ENCODE measurements around the gene RALY.

RALY gene

DNA sequence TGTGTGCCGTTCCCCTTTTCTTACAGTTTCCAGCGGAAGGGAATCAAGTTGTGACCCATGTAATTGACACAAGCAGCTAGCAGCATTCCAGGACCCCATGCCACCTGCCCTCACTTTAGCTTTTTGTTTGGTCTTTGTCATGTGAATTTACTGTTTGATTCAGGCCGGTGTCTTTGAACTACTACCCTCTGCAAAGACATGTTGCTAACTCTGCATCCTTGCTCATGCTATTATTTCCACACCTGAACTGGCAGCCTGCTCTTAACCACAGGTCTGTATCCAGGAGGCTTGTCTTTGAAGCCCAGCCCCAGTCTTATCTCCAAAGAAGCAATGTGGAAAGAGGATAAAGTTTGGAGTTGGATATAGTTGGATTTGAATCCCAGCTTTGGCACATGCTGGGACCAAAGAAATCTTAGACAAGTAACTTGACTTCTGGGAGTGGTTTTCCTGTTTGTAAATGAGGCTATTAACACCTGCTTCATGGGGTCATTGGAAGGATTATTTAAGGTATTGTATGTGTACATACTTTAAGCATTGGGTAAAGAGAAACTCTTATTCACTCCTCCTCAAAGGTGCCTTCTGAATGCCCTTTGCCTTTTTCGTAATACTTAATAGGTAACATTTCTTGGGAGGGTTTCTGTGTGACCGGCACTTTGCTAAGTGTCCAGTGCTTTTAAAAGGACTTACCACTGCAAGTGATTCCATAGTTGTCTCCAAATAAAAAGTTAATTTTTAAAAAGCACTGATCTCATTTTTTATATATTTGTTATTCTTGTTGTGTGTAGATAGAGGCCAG lies 52.4 kb downstream of the RALY start:
- H3K9me3 ChIP-seq (ENCODE audit: control insufficient read depth, low read length) = no peaks in the 10 kb centered on the region
- no peaks in the 10 kb centered on the region for H3K36me3 ChIP-seq (ENCODE audit: control insufficient read depth, insufficient read depth, low read length)
- H3K4me2 ChIP-seq (ENCODE audit: low read length) = no peak overlapping the region
- peaks cover 33% of the 10 kb centered on the region for H3K79me2 ChIP-seq
- no peak overlapping the region for H3K9ac ChIP-seq
- TF ChIP-seq, protein P1, sequence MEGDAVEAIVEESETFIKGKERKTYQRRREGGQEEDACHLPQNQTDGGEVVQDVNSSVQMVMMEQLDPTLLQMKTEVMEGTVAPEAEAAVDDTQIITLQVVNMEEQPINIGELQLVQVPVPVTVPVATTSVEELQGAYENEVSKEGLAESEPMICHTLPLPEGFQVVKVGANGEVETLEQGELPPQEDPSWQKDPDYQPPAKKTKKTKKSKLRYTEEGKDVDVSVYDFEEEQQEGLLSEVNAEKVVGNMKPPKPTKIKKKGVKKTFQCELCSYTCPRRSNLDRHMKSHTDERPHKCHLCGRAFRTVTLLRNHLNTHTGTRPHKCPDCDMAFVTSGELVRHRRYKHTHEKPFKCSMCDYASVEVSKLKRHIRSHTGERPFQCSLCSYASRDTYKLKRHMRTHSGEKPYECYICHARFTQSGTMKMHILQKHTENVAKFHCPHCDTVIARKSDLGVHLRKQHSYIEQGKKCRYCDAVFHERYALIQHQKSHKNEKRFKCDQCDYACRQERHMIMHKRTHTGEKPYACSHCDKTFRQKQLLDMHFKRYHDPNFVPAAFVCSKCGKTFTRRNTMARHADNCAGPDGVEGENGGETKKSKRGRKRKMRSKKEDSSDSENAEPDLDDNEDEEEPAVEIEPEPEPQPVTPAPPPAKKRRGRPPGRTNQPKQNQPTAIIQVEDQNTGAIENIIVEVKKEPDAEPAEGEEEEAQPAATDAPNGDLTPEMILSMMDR (IDR thresholded peaks at IDR 0.05) = no peak
- no peak overlapping the region for H2AFZ ChIP-seq
- no peaks in the 10 kb centered on the region for H3K27me3 ChIP-seq (ENCODE audit: control insufficient read depth, insufficient read depth, low read length)
- peaks cover 4% of the 10 kb centered on the region for H3K4me1 ChIP-seq
- H3K4me3 ChIP-seq (ENCODE audit: low read depth, low read length) = no peak overlapping the region
- H3K27ac ChIP-seq = no peak overlapping the region

DNA sequence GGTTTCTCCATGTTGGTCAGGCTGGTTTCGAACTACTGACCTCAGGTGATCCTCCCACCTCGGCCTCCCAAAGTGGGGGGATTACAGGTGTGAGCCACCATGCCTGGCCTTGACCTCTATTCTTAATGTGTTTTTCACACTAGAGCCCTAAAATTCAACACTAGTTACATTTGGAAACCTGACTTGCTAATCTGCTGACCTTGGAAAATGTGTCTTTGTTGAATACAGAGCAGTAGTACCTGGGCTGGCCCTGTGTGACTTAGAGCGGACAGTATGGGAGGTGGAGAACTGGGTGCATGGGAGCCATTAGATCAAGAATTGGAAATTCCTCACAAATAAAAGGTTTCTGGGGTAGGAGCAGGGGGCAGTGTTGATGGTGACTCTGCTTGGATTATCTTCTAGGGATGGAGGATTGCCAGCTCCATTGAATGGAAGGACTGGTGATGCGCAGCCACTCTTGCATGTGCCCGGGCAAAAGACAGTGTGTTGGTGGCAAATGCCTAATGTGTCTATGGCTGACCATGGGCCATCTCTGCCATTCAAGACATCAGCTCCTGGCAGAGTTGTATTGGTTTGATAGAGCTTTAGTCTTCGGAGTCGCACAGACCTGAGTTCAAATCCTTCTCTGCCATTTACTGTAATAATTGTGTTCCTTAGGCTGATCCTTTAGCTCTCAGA lies 53.4 kb downstream of the RALY start:
- Histone ChIP-seq H3K27ac (no peak overlapping the region), H3K4me3 (ENCODE audit: low read depth, low read length) (no peak overlapping the region), H3K9ac (no peak overlapping the region), H3K79me2 (peaks cover 33% of the 10 kb centered on the region), H3K9me3 (ENCODE audit: control insufficient read depth, low read length) (no peaks in the 10 kb centered on the region), H3K4me1 (peaks cover 4% of the 10 kb centered on the region), H3K27me3 (ENCODE audit: control insufficient read depth, insufficient read depth, low read length) (no peaks in the 10 kb centered on the region), H3K36me3 (ENCODE audit: control insufficient read depth, insufficient read depth, low read length) (no peaks in the 10 kb centered on the region), H3K4me2 (ENCODE audit: low read length) (no peak overlapping the region), H2AFZ (no peak overlapping the region)
- TF ChIP-seq, protein P1 (IDR thresholded peaks at IDR 0.05) = no peak

GRCh38 chr20:34047917-34048316 lies 54.2 kb downstream of the RALY start:
- Histone ChIP-seq H3K79me2 (peaks cover 33% of the 10 kb centered on the region), H3K27ac (no peak overlapping the region), H3K4me3 (ENCODE audit: low read depth, low read length) (no peak overlapping the region), H3K27me3 (ENCODE audit: control insufficient read depth, insufficient read depth, low read length) (no peaks in the 10 kb centered on the region), H3K4me1 (peaks cover 4% of the 10 kb centered on the region), H3K9ac (no peak overlapping the region), H3K4me2 (ENCODE audit: low read length) (no peak overlapping the region), H2AFZ (no peak overlapping the region), H3K9me3 (ENCODE audit: control insufficient read depth, low read length) (no peaks in the 10 kb centered on the region), H3K36me3 (ENCODE audit: control insufficient read depth, insufficient read depth, low read length) (no peaks in the 10 kb centered on the region)
- TF ChIP-seq, protein P1 (IDR thresholded peaks at IDR 0.05) = no peak

- H3K9ac ChIP-seq = no peak overlapping the region
- H3K36me3 ChIP-seq (ENCODE audit: control insufficient read depth, insufficient read depth, low read length) = no peaks in the 10 kb centered on the region
- no peak overlapping the region for H3K4me3 ChIP-seq (ENCODE audit: low read depth, low read length)
- H2AFZ ChIP-seq = no peak overlapping the region
- H3K27me3 ChIP-seq (ENCODE audit: control insufficient read depth, insufficient read depth, low read length) = no peaks in the 10 kb centered on the region
- peaks cover 32% of the 10 kb centered on the region for H3K79me2 ChIP-seq
- no peaks in the 10 kb centered on the region for H3K9me3 ChIP-seq (ENCODE audit: control insufficient read depth, low read length)
- TF ChIP-seq, protein P1 (IDR thresholded peaks at IDR 0.05) = no peak
- peaks cover 15% of the 10 kb centered on the region for H3K4me1 ChIP-seq
- H3K27ac ChIP-seq = no peak overlapping the region
- no peak overlapping the region for H3K4me2 ChIP-seq (ENCODE audit: low read length)
Measured at GRCh38 chr20:34049389-34049788, 55.7 kb downstream of the RALY start.

Data from parathyroid adenoma (tissue), 2 donors.